Naive thymus-derived CD4-positive, alpha-beta T cell (primary cell): ENCODE measurements around the gene INPP1. TPM values are rescaled to one million over a fixed set of nuclear protein-coding genes. Genes with fewer than 3 reads are reported as not detected.

Experiments used
- ATAC-seq: fragments of 150-1000 bp; cut with Tn5 transposase; 2 replicates; pipeline ENCODE4 v1.10.0; 2021; ENCODE audit warnings: mild to moderate bottlenecking, moderate library complexity
- CTCF ChIA-PET: fragments of 350-600 bp; sonication (Branson Sonifier 250); formaldehyde crosslinking; loops from one replicate; lab custom pipeline; 2021; ENCODE audit warnings: antibody characterized with exemption; lab: Charles Lee
- POLR2A ChIA-PET: fragments of 350-600 bp; sonication (Branson Sonifier 250); formaldehyde crosslinking; loops from one replicate; lab custom pipeline; 2021; ENCODE audit warnings: antibody characterized with exemption, inconsistent platforms; lab: Charles Lee
- DNase-seq, 9 donors: peaks; one replicate each; pipeline versions ENCODE4 v3.0.0 to v3.0.0-alpha.2; 2020 to 2022; ENCODE audit warnings: mixed read lengths in 1 of 9
- H3K27ac ChIP-seq: one replicate; pipeline ENCODE4 v1.7.0; 2013; ENCODE audit warnings: mild to moderate bottlenecking, low read depth, low read length, moderate library complexity
- H3K27me3 ChIP-seq, 2 donors: one replicate each; pipeline ENCODE4 v1.7.0; 2013; ENCODE audit warnings: low read length in 2 of 2, mild to moderate bottlenecking in 2 of 2, moderate library complexity in 2 of 2; ENCODE audit not compliant: control insufficient read depth in 2 of 2, insufficient read depth in 2 of 2
- H3K36me3 ChIP-seq, 3 experiments: 1 replicate in 2 of 3; 2 replicates in 1 of 3; pipeline ENCODE4 v1.7.0; 2013; ENCODE audit warnings: low read length in 3 of 3, mild to moderate bottlenecking in 3 of 3, moderate library complexity in 1 of 3; ENCODE audit not compliant: insufficient read depth in 3 of 3, control insufficient read depth in 2 of 3
- H3K4me1 ChIP-seq, 2 donors: one replicate each; pipeline ENCODE4 v1.7.0; 2013; ENCODE audit warnings: low read length in 2 of 2, mild to moderate bottlenecking in 2 of 2, moderate library complexity in 1 of 2; ENCODE audit not compliant: control insufficient read depth in 2 of 2, insufficient read depth in 2 of 2
- H3K4me3 ChIP-seq: 2 replicates; pipeline ENCODE4 v1.7.0; 2013; ENCODE audit warnings: mild to moderate bottlenecking, low read length
- H3K9me3 ChIP-seq, 3 experiments: 1 replicate in 2 of 3; 2 replicates in 1 of 3; pipeline ENCODE4 v1.7.0; 2013; ENCODE audit warnings: low read length in 3 of 3; ENCODE audit not compliant: control insufficient read depth in 2 of 3
- H3K27ac Mint-ChIP-seq, 9 donors: one replicate each; pipeline ENCODE4 v1.8.0; 2020 to 2022; ENCODE audit warnings: mixed read lengths in 9 of 9, mild to moderate bottlenecking in 8 of 9, moderate library complexity in 5 of 9, inconsistent platforms in 2 of 9
- H3K27me3 Mint-ChIP-seq, 5 donors: one replicate each; pipeline ENCODE4 v1.8.0; 2021 to 2022; ENCODE audit warnings: mixed read lengths in 5 of 5, mild to moderate bottlenecking in 1 of 5
- H3K36me3 Mint-ChIP-seq, 5 donors: one replicate each; pipeline ENCODE4 v1.8.0; 2020 to 2022; ENCODE audit warnings: mixed read lengths in 5 of 5, mild to moderate bottlenecking in 3 of 5, inconsistent platforms in 1 of 5
- H3K4me1 Mint-ChIP-seq, 7 donors: one replicate each; pipeline ENCODE4 v1.8.0; 2020 to 2022; ENCODE audit warnings: mixed read lengths in 7 of 7, mild to moderate bottlenecking in 3 of 7, inconsistent platforms in 1 of 7
- H3K4me3 Mint-ChIP-seq, 10 donors: one replicate each; pipeline ENCODE4 v1.8.0; 2020 to 2022; ENCODE audit warnings: mild to moderate bottlenecking in 10 of 10, mixed read lengths in 10 of 10, moderate library complexity in 6 of 10, inconsistent platforms in 2 of 10
- H3K9me3 Mint-ChIP-seq, 11 donors: one replicate each; pipeline ENCODE4 v1.8.0; 2020 to 2022; ENCODE audit warnings: mixed read lengths in 11 of 11, mild to moderate bottlenecking in 4 of 11, inconsistent platforms in 1 of 11, moderate library complexity in 1 of 11
- intact Hi-C, 2 donors: fragments of 100-400 bp; cut with micrococcal nuclease; formaldehyde crosslinking; loops; one replicate each; pipeline ENCODE4 v1.15.1; 2023
- polyA plus RNA-seq, 2 donors: library from polyadenylated mRNA; unstranded; fragments of 300-500 nt; fragmentation: Illumina TruSeq; gene quantifications; one replicate each; pipeline ENCODE4 v1.2.3, GENCODE V29; 2021
- total RNA-seq, 6 experiments: library from RNA in 5 of 6; stranded (reverse) in 5 of 6; gene quantifications; 1 replicate in 5 of 6; 2 replicates in 1 of 6; pipeline ENCODE4 v1.2.3 and lab custom pipeline; 2021 to 2026

The INPP1 gene
- total and polyA plus RNA-seq, 7 experiments from 2014 or later, result 1.2 to 6.7 (median 2.0) TPM

DNA sequence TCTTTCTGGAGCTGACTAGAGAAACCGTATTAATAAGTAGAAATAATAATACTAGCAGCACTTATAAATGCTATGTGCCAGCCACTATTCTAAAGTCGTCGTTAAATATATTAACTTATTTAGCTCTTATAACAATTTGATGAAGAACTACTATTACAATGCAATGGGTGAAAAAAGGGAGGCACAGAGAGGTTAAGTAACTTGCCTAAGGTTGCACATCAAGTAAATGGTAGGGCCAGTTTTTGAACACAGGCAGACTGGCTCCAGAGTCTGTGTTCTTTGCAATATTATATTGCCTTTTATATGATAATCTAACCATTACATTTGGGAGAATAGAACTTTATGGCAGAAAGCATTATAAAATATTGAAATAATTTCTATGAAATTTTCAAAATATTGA is 17.6 kb downstream of the INPP1 start:
- Mint-ChIP-seq H3K4me1 (peaks cover 10 to 39% (median 26%) of the 10 kb centered on the region in 7 donors), H3K27ac (peak overlapping the region in 5 of 9 donors; percentile 85 to 97 (median 94)), H3K36me3 (peaks cover 0 to 5% (median 4%) of the 10 kb centered on the region in 5 donors), H3K27me3 (no peaks in the 10 kb centered on the region), H3K9me3 (no peaks in the 10 kb centered on the region), H3K4me3 (peak overlapping the region in 6 of 10 donors; percentile 39 to 99 (median 93))
- intact Hi-C loops, result loop anchor here (1.0 to 5.0 kb wide), 5 partner anchors 11 to 919 kb away; partner anchors contain the start of genes HIBCH (in 2 of the 2) and WDR75 (in 1 of the 2)
- DNase-seq (no peak), ATAC-seq (no peak)
- POLR2A ChIA-PET, result interaction anchor here (0.9 to 2.6 kb wide), 2 partner anchors 46 to 102 kb away, joined by 3 to 8 read pairs; no protein-coding TSS in a partner anchor
- Histone ChIP-seq H3K27me3 (no peaks in the 10 kb centered on the region), H3K4me1 (peaks cover 0 to 3% of the 10 kb centered on the region in 2 donors), H3K36me3 (no peaks in the 10 kb centered on the region), H3K27ac (peak overlapping the region; percentile 71), H3K4me3 (peak overlapping the region; percentile 61), H3K9me3 (no peaks in the 10 kb centered on the region)
- CTCF ChIA-PET, result interaction anchor here (1.4 to 2.1 kb wide), 2 partner anchors 9 to 42 kb away, joined by 4 read pairs; partner anchors contain the start of gene HIBCH

DNA sequence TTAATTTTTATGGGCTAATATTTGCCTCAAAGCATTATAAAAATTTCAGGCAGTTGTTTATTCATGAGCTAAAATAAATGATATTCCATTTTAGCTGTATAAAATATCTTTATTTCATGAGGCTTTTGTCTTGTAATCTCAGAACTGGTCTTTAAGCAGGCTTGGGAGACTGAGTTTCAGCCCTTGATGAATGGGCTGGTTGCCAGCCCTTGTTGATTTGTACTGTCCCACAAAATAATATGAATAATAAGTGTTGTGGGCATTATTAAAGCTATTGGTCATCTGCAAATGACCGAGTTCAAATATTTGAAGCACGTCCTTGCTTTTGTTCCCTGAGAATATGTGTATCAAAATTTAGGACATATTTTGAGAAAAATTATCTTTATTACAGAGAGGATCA is 18.2 kb downstream of the INPP1 start:
- POLR2A ChIA-PET, result interaction anchor here (2.6 kb wide), 1 partner anchor 46 kb away, joined by 8 read pairs; no protein-coding TSS in a partner anchor
- ATAC-seq (no peak), DNase-seq (no peak)
- H3K4me3 Mint-ChIP-seq, result peak overlapping the region in 2 of 10 donors; percentile 9 to 49
- H3K27ac Mint-ChIP-seq, result no peak overlapping the region
- Histone ChIP-seq H3K9me3 (no peaks in the 10 kb centered on the region), H3K27me3 (no peaks in the 10 kb centered on the region), H3K27ac (no peak overlapping the region), H3K4me1 (peaks cover 0 to 3% of the 10 kb centered on the region in 2 donors), H3K36me3 (no peaks in the 10 kb centered on the region), H3K4me3 (no peak overlapping the region)
- CTCF ChIA-PET, result interaction anchor here (2.1 kb wide), 1 partner anchor 9 kb away, joined by 4 read pairs; no protein-coding TSS in a partner anchor
- no peaks in the 10 kb centered on the region for H3K9me3 Mint-ChIP-seq
- peaks cover 10 to 39% (median 26%) of the 10 kb centered on the region in 7 donors for H3K4me1 Mint-ChIP-seq
- peaks cover 0 to 5% (median 4%) of the 10 kb centered on the region in 5 donors for H3K36me3 Mint-ChIP-seq
- no peaks in the 10 kb centered on the region for H3K27me3 Mint-ChIP-seq
- intact Hi-C loops, result loop anchor here in 1 of 2 donors (2.0 to 5.0 kb wide), 2 partner anchors 17 to 919 kb away; partner anchors contain the start of gene WDR75

DNA sequence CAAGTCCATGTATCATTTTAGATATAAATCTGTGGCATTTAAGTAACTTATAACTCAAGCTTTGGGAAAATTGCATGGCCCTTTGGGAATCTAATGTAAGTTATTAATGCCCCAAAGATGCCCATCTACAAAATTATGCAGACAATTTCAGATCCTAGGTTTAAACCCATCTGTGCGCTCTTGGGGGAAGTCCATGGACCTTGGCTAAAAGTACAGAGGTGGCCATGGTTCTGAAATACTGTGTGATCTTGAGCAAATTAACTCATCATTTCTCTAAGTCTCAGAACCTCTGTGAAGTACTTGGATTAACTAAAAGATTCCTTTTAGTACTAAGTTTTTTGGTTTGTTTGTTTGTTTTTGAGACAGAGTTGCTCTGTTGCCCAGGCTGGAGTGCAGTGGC is 19.5 kb downstream of the INPP1 start:
- no peaks in the 10 kb centered on the region for H3K27me3 ChIP-seq
- CTCF ChIA-PET, result no interaction called here
- peaks cover 0 to 10% (median 5%) of the 10 kb centered on the region in 5 donors for H3K36me3 Mint-ChIP-seq

DNA sequence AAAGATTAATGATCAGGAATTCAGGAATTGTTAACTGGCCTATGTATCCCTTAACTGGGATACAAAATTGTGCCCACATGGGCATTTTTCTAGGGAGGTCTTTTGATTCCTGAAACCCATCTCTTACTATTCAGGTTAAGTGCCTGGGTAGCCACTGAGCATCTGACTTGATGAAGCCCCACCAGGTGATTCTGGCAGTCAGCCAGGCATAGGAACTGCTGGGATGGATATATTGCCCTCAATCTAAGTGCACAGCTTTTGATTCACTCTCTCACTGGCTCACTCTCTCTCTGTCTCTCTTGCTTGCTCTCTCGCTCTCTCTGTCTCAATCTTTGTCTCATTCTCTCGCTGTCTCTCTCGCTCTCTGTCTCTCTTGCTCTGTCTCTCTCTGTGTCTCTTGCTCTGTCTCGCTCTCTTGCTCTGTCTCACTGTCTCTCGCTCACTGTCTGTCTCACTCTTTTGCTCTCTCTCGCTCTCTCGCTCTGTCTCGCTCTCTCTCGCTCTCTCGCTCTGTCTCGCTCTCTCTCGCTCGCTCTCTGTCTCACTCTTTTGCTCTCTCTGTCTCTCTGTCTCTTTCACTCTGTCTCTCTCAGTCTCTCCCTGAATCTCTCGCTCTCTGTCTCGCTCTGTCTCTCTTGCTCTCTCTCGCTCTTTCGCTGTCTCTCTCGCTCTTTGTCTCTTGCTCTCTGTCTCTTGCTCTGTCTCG is 22.3 kb downstream of the INPP1 start:
- POLR2A ChIA-PET, result no interaction called here
- Histone ChIP-seq H3K27ac (no peak overlapping the region), H3K4me3 (no peak overlapping the region), H3K27me3 (no peaks in the 10 kb centered on the region), H3K9me3 (no peaks in the 10 kb centered on the region), H3K36me3 (peaks cover 0 to 3% (median 0%) of the 10 kb centered on the region in 3 experiments), H3K4me1 (no peaks in the 10 kb centered on the region)
- CTCF ChIA-PET, result interaction anchor here (0.7 to 1.3 kb wide), 2 partner anchors 13 to 54 kb away, joined by 3 read pairs; no protein-coding TSS in a partner anchor
- DNase-seq (no peak), ATAC-seq (no peak)
- Mint-ChIP-seq H3K9me3 (no peaks in the 10 kb centered on the region), H3K4me3 (no peak overlapping the region), H3K36me3 (peaks cover 0 to 22% (median 17%) of the 10 kb centered on the region in 5 donors), H3K27ac (no peak overlapping the region), H3K27me3 (no peaks in the 10 kb centered on the region), H3K4me1 (peaks cover 0 to 26% (median 11%) of the 10 kb centered on the region in 7 donors)
- intact Hi-C loops, result no loop called here

More for the DNA sequence above, 19.5 kb downstream of the INPP1 start:
- no peak overlapping the region for H3K4me3 ChIP-seq
- H3K9me3 Mint-ChIP-seq, result no peaks in the 10 kb centered on the region
- H3K27ac Mint-ChIP-seq, result no peak overlapping the region
- no peak for DNase-seq
- peaks cover 10 to 39% (median 26%) of the 10 kb centered on the region in 7 donors for H3K4me1 Mint-ChIP-seq
- peaks cover 0 to 3% of the 10 kb centered on the region in 2 donors for H3K4me1 ChIP-seq
- POLR2A ChIA-PET, result interaction anchor here (2.6 kb wide), 1 partner anchor 44 kb away, joined by 8 read pairs; no protein-coding TSS in a partner anchor
- intact Hi-C loops, result loop anchor here in 1 of 2 donors (5.0 kb wide), 1 partner anchor 921 kb away; the partner anchor contains the start of gene WDR75
- no peaks in the 10 kb centered on the region for H3K9me3 ChIP-seq
- no peak overlapping the region for H3K27ac ChIP-seq
- no peaks in the 10 kb centered on the region for H3K27me3 Mint-ChIP-seq
- no peak for ATAC-seq
- peaks cover 0 to under 1% (median 0%) of the 10 kb centered on the region in 3 experiments for H3K36me3 ChIP-seq
- H3K4me3 Mint-ChIP-seq, result no peak overlapping the region

DNA sequence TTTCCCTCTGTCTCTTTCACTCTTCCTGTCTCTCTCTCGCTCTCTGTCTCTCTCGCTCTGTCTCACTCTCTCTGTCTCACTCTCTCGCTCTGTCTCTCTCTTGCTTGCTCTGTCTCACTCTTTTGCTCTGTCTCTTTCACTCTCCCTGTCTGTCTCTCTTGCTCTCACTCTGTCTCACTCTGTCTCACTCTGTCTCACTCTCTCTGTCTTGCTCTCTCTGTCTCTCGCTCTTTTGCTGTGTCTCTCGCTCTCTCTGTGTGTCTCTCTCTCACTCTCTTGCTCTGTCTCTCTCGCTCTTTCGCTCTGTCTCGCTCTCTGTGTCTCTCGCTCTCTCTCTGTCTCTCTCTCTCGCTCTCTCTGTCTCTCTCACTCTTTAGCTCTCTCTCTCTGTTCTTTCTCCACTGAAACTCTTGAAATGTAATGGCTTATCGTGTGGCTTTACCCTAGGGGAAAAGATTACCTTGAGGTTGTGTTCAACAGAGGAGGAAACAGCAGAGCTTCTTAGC is 22.9 kb downstream of the INPP1 start:
- H3K27me3 Mint-ChIP-seq, result no peaks in the 10 kb centered on the region
- no peaks in the 10 kb centered on the region for H3K9me3 Mint-ChIP-seq
- DNase-seq (no peak), ATAC-seq (no peak)
- CTCF ChIA-PET, result no interaction called here
- intact Hi-C loops, result no loop called here
- H3K4me1 ChIP-seq, result no peaks in the 10 kb centered on the region
- no peak overlapping the region for H3K27ac Mint-ChIP-seq
- no peak overlapping the region for H3K4me3 ChIP-seq
- H3K27ac ChIP-seq, result no peak overlapping the region
- H3K27me3 ChIP-seq, result no peaks in the 10 kb centered on the region
- peaks cover 0 to 3% (median 0%) of the 10 kb centered on the region in 3 experiments for H3K36me3 ChIP-seq
- no peak overlapping the region for H3K4me3 Mint-ChIP-seq
- no peaks in the 10 kb centered on the region for H3K9me3 ChIP-seq
- H3K36me3 Mint-ChIP-seq, result peaks cover 0 to 22% (median 17%) of the 10 kb centered on the region in 5 donors
- H3K4me1 Mint-ChIP-seq, result peaks cover 0 to 20% (median 6%) of the 10 kb centered on the region in 7 donors
- POLR2A ChIA-PET, result no interaction called here

DNA sequence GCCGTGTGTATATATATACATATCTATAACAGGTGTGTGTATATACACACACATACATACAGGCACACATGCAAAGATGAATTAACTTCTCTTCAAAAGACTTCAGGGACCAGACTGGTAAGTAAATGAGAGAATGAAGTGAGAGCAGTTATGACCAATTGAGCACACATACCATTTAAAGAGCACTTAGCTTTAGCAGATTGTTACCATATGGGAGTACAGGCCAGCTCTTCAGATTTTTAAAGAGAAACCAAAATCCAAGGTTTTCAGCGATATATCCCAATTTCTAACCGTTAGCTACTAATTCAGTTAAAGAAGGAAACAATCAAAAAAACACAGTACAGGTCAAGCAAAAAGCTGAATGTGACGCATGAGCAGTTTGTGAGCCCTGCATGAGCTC is 23.7 kb downstream of the INPP1 start:
- DNase-seq (no peak), ATAC-seq (no peak)
- H3K4me3 Mint-ChIP-seq, result no peak overlapping the region
- Histone ChIP-seq H3K4me1 (no peaks in the 10 kb centered on the region), H3K9me3 (no peaks in the 10 kb centered on the region), H3K4me3 (no peak overlapping the region), H3K27ac (no peak overlapping the region), H3K36me3 (peaks cover 0 to 3% (median 0%) of the 10 kb centered on the region in 3 experiments), H3K27me3 (no peaks in the 10 kb centered on the region)
- peaks cover 0 to 22% (median 17%) of the 10 kb centered on the region in 5 donors for H3K36me3 Mint-ChIP-seq
- H3K9me3 Mint-ChIP-seq, result no peaks in the 10 kb centered on the region
- ChIA-PET POLR2A (no interaction called here), CTCF (interaction anchor here (0.6 to 1.3 kb wide), 2 partner anchors 8 to 186 kb away, joined by 3 to 4 read pairs; no protein-coding TSS in a partner anchor)
- H3K27ac Mint-ChIP-seq, result no peak overlapping the region
- no peaks in the 10 kb centered on the region for H3K27me3 Mint-ChIP-seq
- intact Hi-C loops, result no loop called here
- H3K4me1 Mint-ChIP-seq, result peaks cover 0 to 13% (median 3%) of the 10 kb centered on the region in 7 donors
